Activated naive CD4-positive, alpha-beta T cell treated with anti-CD3 and anti-CD28 coated beads, Interleukin-2, amount 50 U/mL, for 16 hours (primary cell): Measurements from ENCODE around the gene KMT5B.
"Not testable (repeated sequence)": the region's sequence is repeated elsewhere in the genome, so short reads cannot be mapped to it uniquely, and the experiment has no call there.

Source experiments
- DNase-seq: peaks from one replicate; pipeline ENCODE4 v3.0.0-alpha.2; 2020

KMT5B gene

GRCh38 chr11:68213135-68213515 is at the start of gene KMT5B:
KMT5B (minus strand) TSS chr11:68213296; CDS start chr11:68190076, 23,220 bp downstream.
- DNase-seq, result peak; percentile 66

GRCh38 chr11:68262544-68262827 is 49.4 kb upstream of the KMT5B start:
- no peak for DNase-seq

GRCh38 chr11:68261749-68262543 is 48.9 kb upstream of the KMT5B start:
- DNase-seq, result no peak

- no peak for DNase-seq
Observed at GRCh38 chr11:68261006-68261405, 47.9 kb upstream of the KMT5B start.

- DNase-seq, result no peak
Observed at GRCh38 chr11:68260484-68260883, 47.4 kb upstream of the KMT5B start.

GRCh38 chr11:68259122-68259959 is 46.2 kb upstream of the KMT5B start:
- no peak for DNase-seq

- no peak for DNase-seq
Observed at GRCh38 chr11:68258363-68258765, 45.3 kb upstream of the KMT5B start.

GRCh38 chr11:68257477-68258362 is 44.6 kb upstream of the KMT5B start:
- peak; percentile 94 for DNase-seq

- no peak for DNase-seq
Observed at GRCh38 chr11:68256331-68256741, 43.2 kb upstream of the KMT5B start.

- DNase-seq, result no peak
Observed at GRCh38 chr11:68255526-68255925, 42.4 kb upstream of the KMT5B start.

GRCh38 chr11:68254421-68254820 is 41.3 kb upstream of the KMT5B start:
- no peak for DNase-seq

- DNase-seq, result no peak
Observed at GRCh38 chr11:68251765-68252164, 38.7 kb upstream of the KMT5B start.

- not testable (repeated sequence) for DNase-seq
Observed at GRCh38 chr11:68244912-68245311, 31.8 kb upstream of the KMT5B start.

GRCh38 chr11:68243847-68244246 is 30.8 kb upstream of the KMT5B start:
- DNase-seq, result not testable (repeated sequence)

- DNase-seq, result no peak
Observed at GRCh38 chr11:68242616-68243015, 29.5 kb upstream of the KMT5B start.

- no peak for DNase-seq
Observed at GRCh38 chr11:68231621-68232020, 18.5 kb upstream of the KMT5B start.

GRCh38 chr11:68229601-68230000 is 16.5 kb upstream of the KMT5B start:
- DNase-seq, result no peak

GRCh38 chr11:68226421-68226820 is 13.3 kb upstream of the KMT5B start:
- DNase-seq, result no peak

GRCh38 chr11:68224606-68225005 is 11.5 kb upstream of the KMT5B start:
- no peak for DNase-seq

GRCh38 chr11:68223275-68223674 is 10.2 kb upstream of the KMT5B start:
- no peak for DNase-seq

- no peak for DNase-seq
Observed at GRCh38 chr11:68221406-68221805, 8.3 kb upstream of the KMT5B start.

GRCh38 chr11:68216171-68216938 is 3.3 kb upstream of the KMT5B start:
- no peak for DNase-seq
